ENCODE results near the gene KIAA1671.
"Not testable (repeated sequence)": the region's sequence is repeated elsewhere in the genome, so short reads cannot be mapped to it uniquely, and the experiment has no call there.

Gene KIAA1671

DNA sequence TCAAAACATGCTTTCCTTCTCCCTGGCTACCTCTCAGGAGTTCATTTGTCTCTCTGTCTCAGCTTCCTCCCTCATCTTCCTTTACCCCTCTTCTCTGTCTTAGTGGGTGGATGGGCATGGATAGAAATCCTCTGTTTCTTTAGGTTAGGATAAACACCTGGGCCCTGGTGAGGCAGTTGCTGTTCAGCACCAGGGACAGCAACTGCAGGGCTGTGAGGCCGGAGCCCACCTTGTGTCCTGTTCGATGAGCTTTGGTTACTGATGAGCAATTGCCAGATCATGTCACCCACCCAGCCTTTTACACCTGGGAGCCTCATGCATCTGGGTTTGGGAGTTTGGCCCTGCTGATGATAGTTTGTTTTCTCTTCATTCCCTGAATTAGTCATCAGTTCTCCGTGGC, 241.0 kb downstream of the KIAA1671 start:
- Histone ChIP-seq H3K9ac (ENCODE audit: low read depth, low read length) (no peak overlapping the region), H3K4me3 (ENCODE audit: low read depth, low read length) (no peak overlapping the region), H3K9me3 (ENCODE audit: control insufficient read depth, insufficient read depth, low read length) (no peaks in the 10 kb centered on the region; the same call in 1 of the 2 replicates), H3K36me3 (ENCODE audit: control insufficient read depth, insufficient read depth, low read length) (peaks cover 8% of the 10 kb centered on the region; the same call in 1 of the 2 replicates), H3K4me1 (ENCODE audit: control insufficient read depth, insufficient read depth, low read length) (no peaks in the 10 kb centered on the region), H3K27me3 (ENCODE audit: control insufficient read depth, insufficient read depth, low read length) (no peaks in the 10 kb centered on the region), H3K27ac (ENCODE audit: low read depth, low read length) (no peak overlapping the region)

DNA sequence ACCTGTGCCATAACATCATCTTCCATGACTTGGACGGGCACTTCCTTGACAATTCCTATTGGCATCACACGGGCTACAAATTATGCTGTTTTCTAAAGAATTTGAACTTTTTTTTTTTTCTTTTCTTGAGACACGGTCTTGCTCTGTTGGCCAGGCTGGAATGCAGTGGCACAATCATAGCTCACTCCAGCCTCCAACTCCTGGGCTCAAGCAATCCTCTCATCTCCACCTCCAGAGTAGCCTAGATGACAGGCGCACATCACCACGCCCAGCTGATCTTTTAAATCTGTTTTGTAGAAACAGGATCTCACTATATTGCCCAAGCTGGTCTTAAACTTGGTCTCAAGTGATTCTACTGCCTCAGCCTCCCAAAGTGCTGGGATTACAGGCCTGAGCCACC, 243.8 kb downstream of the KIAA1671 start:
- Histone ChIP-seq H3K36me3 (ENCODE audit: control insufficient read depth, insufficient read depth, low read length) (peaks cover 8% of the 10 kb centered on the region; the same call in 1 of the 2 replicates), H3K27ac (ENCODE audit: low read depth, low read length) (no peak overlapping the region), H3K4me1 (ENCODE audit: control insufficient read depth, insufficient read depth, low read length) (no peaks in the 10 kb centered on the region), H3K9me3 (ENCODE audit: control insufficient read depth, insufficient read depth, low read length) (no peaks in the 10 kb centered on the region), H3K4me3 (ENCODE audit: low read depth, low read length) (no peak overlapping the region), H3K27me3 (ENCODE audit: control insufficient read depth, insufficient read depth, low read length) (no peaks in the 10 kb centered on the region), H3K9ac (ENCODE audit: low read depth, low read length) (no peak overlapping the region)

DNA sequence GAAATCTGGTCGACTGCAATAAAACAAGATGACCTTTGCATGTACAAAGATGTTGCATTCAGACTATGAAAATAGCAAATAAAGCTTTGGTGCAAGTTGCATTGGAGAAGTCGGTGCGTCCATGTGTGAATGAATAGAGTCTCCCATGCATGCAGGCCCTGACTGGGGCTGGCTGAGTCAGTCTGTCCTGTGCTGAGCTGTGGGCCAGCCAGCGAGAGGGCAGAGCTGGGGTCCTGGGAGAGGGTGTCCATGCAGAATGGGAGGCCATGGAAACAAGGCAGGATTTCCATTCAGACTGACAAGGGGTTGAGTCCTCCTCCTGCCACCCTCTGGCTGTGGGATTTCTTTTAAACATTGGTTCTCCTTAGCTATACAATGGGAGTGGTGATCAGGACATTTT, 244.8 kb downstream of the KIAA1671 start:
- H3K9ac ChIP-seq (ENCODE audit: low read depth, low read length) = no peak overlapping the region
- no peaks in the 10 kb centered on the region for H3K27me3 ChIP-seq (ENCODE audit: control insufficient read depth, insufficient read depth, low read length)
- H3K27ac ChIP-seq (ENCODE audit: low read depth, low read length) = no peak overlapping the region

DNA sequence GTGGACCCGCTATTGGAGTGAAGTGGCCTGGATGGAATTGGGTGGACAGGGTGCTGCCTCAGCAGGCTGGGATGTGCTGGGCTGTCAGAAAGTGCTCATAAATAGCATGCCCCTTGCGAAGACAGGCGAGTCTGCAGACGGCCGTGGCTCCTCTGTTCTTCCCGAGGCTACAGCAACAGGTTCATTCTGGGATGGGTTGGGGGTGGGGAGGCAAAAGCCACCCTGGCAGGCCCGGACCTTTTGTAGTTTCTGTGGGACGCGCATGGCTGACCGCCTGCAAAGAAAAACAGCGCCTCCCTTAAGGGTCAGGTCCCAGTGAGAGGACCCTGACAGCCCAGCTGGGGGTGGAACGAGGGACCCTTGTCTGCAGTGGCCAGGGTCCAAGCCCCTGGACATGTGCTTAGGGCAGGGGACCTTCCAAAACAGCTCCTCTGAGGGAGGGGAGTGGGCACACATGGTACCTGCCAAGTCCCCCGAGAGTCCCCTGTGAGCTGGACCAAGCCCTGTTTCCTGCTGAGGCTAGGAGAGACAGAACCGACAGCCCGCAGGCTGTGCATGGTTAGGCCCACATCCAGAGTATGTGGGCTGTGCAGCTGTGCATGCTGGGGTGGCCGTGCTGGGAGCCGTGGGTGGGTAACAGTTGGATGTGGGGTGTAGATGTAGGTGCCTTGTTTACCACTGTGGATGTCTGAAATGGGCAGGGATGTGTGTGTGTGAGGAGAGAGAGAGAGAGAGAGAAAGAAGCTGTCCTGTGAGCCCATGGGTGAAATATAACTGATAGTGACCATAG, 247.4 kb downstream of the KIAA1671 start, which contains the start of gene CRYBB3:
Gene CRYBB3 (plus strand): TSS at position 128 of the 790 bp plus-strand sequence. CDS start 1,539 bp downstream, outside the sequence.
- no peak within 1 kb of the TSS for H3K27ac ChIP-seq (ENCODE audit: low read depth, low read length)
- H3K9ac ChIP-seq (ENCODE audit: low read depth, low read length) = no peak within 1 kb of the TSS
- no peaks in the 10 kb centered on the region for H3K4me1 ChIP-seq (ENCODE audit: control insufficient read depth, insufficient read depth, low read length)
- no peaks in the 10 kb centered on the region for H3K27me3 ChIP-seq (ENCODE audit: control insufficient read depth, insufficient read depth, low read length)
- no peaks in the 10 kb centered on the region for H3K9me3 ChIP-seq (ENCODE audit: control insufficient read depth, insufficient read depth, low read length)
- H3K36me3 ChIP-seq (ENCODE audit: control insufficient read depth, insufficient read depth, low read length) = no peaks in the 10 kb centered on the region
- H3K4me3 ChIP-seq (ENCODE audit: low read depth, low read length) = no peak within 1 kb of the TSS

More for the DNA sequence above, 244.8 kb downstream of the KIAA1671 start:
- Histone ChIP-seq H3K36me3 (ENCODE audit: control insufficient read depth, insufficient read depth, low read length) (no peaks in the 10 kb centered on the region; the same call in 1 of the 2 replicates), H3K4me1 (ENCODE audit: control insufficient read depth, insufficient read depth, low read length) (no peaks in the 10 kb centered on the region), H3K9me3 (ENCODE audit: control insufficient read depth, insufficient read depth, low read length) (no peaks in the 10 kb centered on the region), H3K4me3 (ENCODE audit: low read depth, low read length) (no peak overlapping the region)

DNA sequence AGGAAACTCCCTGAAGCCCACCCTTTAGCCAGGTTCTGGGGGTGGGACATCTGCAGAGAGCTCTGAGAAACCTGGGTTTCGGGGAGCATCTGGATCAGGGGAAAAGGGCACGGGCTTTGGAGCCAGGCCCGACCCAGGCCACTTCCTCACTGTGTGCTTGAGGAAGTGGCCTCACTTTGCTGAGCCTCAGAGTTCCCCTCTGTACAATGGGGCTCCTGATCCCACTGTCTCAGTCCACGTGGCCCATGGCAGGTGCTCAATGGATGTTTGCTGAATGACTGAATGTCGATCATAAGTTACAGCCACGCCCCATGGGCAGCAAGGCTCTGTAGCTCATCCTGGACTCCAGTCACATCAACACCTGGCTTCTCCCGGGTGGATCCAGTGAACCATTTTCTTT, 248.5 kb downstream of the KIAA1671 start:
- Histone ChIP-seq H3K4me1 (ENCODE audit: control insufficient read depth, insufficient read depth, low read length) (no peaks in the 10 kb centered on the region), H3K27me3 (ENCODE audit: control insufficient read depth, insufficient read depth, low read length) (no peaks in the 10 kb centered on the region), H3K4me3 (ENCODE audit: low read depth, low read length) (no peak overlapping the region), H3K36me3 (ENCODE audit: control insufficient read depth, insufficient read depth, low read length) (no peaks in the 10 kb centered on the region), H3K9me3 (ENCODE audit: control insufficient read depth, insufficient read depth, low read length) (no peaks in the 10 kb centered on the region), H3K27ac (ENCODE audit: low read depth, low read length) (no peak overlapping the region), H3K9ac (ENCODE audit: low read depth, low read length) (no peak overlapping the region)

DNA sequence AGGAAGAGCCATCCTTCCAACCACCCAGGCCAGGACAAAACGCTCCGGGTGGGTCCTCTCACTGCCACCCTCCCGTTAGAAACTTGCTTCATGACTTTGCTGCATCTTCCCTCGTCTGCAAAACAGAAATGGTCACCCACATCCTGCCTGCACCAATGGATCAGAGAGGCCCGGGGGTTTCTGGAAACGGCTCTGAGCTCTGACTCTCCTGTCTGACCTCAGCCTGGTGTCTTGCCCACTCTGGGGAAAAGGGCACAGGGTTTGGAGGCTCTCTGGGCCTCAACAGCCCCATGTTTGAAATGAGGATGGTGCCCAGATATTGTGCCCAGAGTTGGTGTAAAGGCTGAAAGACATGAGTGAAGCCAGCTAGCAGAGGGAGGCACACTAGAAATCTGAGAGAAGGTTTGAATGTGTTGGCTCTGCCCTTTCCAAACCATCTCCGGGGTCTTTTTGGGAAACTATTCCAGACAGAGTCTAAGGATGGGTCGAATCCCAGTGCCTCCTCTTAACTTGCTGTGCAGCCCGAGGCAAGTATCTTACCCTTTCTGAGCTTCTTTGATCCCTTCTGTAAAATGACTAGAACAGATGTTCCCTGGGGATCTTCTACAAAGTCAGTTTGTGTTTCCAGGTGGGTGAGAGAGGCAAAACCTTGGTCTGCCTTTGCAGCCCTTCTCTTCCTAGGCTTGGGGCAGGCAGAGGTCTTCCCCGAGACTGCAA, 249.2 kb downstream of the KIAA1671 start:
- Histone ChIP-seq H3K27me3 (ENCODE audit: control insufficient read depth, insufficient read depth, low read length) (no peaks in the 10 kb centered on the region), H3K36me3 (ENCODE audit: control insufficient read depth, insufficient read depth, low read length) (no peaks in the 10 kb centered on the region), H3K27ac (ENCODE audit: low read depth, low read length) (no peak overlapping the region), H3K9ac (ENCODE audit: low read depth, low read length) (no peak overlapping the region), H3K9me3 (ENCODE audit: control insufficient read depth, insufficient read depth, low read length) (no peaks in the 10 kb centered on the region), H3K4me1 (ENCODE audit: control insufficient read depth, insufficient read depth, low read length) (no peaks in the 10 kb centered on the region), H3K4me3 (ENCODE audit: low read depth, low read length) (no peak overlapping the region)

DNA sequence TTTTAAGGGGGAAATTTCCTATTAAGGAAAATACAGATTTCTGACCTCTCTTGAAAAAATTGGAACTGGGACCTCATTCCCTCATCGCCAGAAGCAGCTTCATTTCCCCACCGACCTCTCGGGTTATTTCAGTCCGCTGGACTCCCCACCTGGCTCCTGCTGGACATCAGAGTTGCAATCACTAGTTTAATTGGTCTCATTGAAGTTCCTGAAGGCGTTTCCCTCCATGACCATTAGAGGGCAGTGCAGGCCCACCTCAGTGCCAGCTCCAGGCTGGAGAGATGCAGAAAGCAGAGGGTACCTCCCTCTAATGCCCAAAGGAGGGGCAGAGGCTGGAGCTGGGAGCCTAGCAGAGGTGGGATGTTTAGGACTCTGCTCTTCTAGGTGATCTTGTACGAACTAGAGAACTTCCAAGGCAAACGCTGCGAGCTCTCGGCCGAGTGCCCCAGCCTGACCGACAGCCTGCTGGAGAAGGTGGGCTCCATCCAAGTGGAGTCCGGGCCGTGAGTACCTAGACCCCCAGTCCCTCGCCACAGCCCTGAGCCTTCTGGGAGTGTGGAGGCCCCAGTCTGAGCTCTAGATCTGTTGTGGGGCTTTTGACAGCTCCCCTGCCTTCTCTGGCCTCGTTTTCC, 249.9 kb downstream of the KIAA1671 start:
- Histone ChIP-seq H3K4me1 (ENCODE audit: control insufficient read depth, insufficient read depth, low read length) (no peaks in the 10 kb centered on the region), H3K9ac (ENCODE audit: low read depth, low read length) (no peak overlapping the region), H3K27me3 (ENCODE audit: control insufficient read depth, insufficient read depth, low read length) (no peaks in the 10 kb centered on the region), H3K9me3 (ENCODE audit: control insufficient read depth, insufficient read depth, low read length) (no peaks in the 10 kb centered on the region), H3K36me3 (ENCODE audit: control insufficient read depth, insufficient read depth, low read length) (no peaks in the 10 kb centered on the region), H3K4me3 (ENCODE audit: low read depth, low read length) (no peak overlapping the region), H3K27ac (ENCODE audit: low read depth, low read length) (no peak overlapping the region)

DNA sequence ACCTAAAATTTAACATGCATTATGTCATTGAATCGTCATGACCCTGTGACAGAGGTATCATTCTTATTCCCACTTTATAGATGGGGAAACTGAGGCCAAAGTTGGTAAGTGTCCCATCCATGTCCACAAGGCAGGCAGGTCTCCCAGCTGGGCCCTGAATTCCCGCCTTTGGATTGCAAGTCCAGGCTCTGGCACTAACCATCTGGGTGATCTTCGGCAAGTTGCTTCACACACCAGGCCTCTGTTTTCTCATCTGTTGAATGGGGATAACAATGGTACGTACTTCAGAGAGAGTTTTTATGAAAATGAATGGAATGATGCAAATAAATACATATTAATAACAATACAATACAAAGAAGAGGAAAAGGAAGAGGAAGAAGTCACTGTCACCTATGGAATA, 250.6 kb downstream of the KIAA1671 start:
- Histone ChIP-seq H3K27me3 (ENCODE audit: control insufficient read depth, insufficient read depth, low read length) (no peaks in the 10 kb centered on the region), H3K36me3 (ENCODE audit: control insufficient read depth, insufficient read depth, low read length) (no peaks in the 10 kb centered on the region), H3K9me3 (ENCODE audit: control insufficient read depth, insufficient read depth, low read length) (no peaks in the 10 kb centered on the region), H3K4me1 (ENCODE audit: control insufficient read depth, insufficient read depth, low read length) (no peaks in the 10 kb centered on the region), H3K4me3 (ENCODE audit: low read depth, low read length) (no peak overlapping the region), H3K27ac (ENCODE audit: low read depth, low read length) (no peak overlapping the region), H3K9ac (ENCODE audit: low read depth, low read length) (no peak overlapping the region)

DNA sequence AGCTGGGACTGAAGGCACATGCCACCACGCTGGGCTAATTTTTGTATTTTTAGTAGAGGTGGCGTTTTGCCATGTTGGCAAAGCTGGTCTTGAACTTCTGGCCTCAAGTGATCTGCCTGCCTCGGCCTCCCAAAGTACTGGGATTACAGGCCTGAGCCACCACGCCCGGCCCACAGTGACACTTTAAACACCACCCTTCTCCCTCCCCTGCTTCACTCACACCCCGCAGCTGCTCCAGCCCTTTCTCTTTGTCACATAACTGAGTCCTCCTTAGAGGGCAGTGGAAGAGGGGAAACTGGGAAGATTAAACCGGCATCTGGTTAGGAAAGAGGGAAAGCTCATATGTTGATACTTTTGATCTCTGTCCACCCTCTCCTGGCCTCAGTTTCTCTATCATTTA, 252.0 kb downstream of the KIAA1671 start:
- H3K27me3 ChIP-seq (ENCODE audit: control insufficient read depth, insufficient read depth, low read length); H3K9ac ChIP-seq (ENCODE audit: low read depth, low read length); H3K4me3 ChIP-seq (ENCODE audit: low read depth, low read length); H3K4me1 ChIP-seq (ENCODE audit: control insufficient read depth, insufficient read depth, low read length); H3K27ac ChIP-seq (ENCODE audit: low read depth, low read length); H3K9me3 ChIP-seq (ENCODE audit: control insufficient read depth, insufficient read depth, low read length); H3K36me3 ChIP-seq (ENCODE audit: control insufficient read depth, insufficient read depth, low read length): not testable (repeated sequence)

DNA sequence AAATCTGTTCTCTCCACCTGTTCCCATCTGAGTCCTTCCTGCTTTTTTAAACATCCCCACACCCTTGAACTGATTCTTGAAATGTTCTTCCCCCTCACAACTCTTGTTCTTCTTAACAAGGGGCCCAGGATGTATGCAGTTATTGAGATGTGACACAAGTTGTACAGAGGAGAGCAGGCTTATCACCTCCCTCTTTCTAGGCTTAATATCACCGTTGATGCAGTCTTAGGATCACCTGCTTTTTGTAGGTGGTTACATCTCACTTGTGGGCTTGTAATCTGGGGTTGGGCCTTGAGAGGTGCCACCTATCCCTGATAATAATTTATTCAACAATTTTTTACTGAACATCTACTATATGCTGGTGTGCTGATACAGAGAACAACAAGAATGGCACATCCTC, 253.3 kb downstream of the KIAA1671 start:
- Histone ChIP-seq H3K36me3 (ENCODE audit: control insufficient read depth, insufficient read depth, low read length) (no peaks in the 10 kb centered on the region), H3K27ac (ENCODE audit: low read depth, low read length) (no peak overlapping the region), H3K9ac (ENCODE audit: low read depth, low read length) (no peak overlapping the region), H3K4me1 (ENCODE audit: control insufficient read depth, insufficient read depth, low read length) (no peaks in the 10 kb centered on the region), H3K27me3 (ENCODE audit: control insufficient read depth, insufficient read depth, low read length) (no peaks in the 10 kb centered on the region), H3K9me3 (ENCODE audit: control insufficient read depth, insufficient read depth, low read length) (no peaks in the 10 kb centered on the region), H3K4me3 (ENCODE audit: low read depth, low read length) (no peak overlapping the region)

DNA sequence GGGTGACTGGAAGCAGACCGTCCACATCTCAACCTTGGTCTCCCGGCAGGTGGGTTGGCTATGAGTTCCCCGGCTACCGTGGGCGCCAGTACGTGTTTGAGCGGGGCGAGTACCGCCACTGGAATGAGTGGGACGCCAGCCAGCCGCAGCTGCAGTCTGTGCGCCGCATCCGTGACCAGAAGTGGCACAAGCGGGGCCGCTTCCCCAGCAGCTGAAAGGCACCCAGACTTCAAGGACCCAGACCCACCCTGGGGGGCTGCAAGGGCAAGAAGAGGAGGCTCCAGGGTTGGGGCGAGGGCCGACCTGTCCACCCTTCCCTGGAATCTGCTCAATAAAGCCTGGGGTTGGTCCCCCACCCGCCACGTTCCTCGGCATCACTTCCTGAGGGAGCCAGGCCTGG, 254.5 kb downstream of the KIAA1671 start:
- Histone ChIP-seq H3K27ac (ENCODE audit: low read depth, low read length) (no peak overlapping the region), H3K9me3 (ENCODE audit: control insufficient read depth, insufficient read depth, low read length) (no peaks in the 10 kb centered on the region), H3K4me3 (ENCODE audit: low read depth, low read length) (no peak overlapping the region), H3K27me3 (ENCODE audit: control insufficient read depth, insufficient read depth, low read length) (no peaks in the 10 kb centered on the region), H3K36me3 (ENCODE audit: control insufficient read depth, insufficient read depth, low read length) (no peaks in the 10 kb centered on the region), H3K4me1 (ENCODE audit: control insufficient read depth, insufficient read depth, low read length) (no peaks in the 10 kb centered on the region), H3K9ac (ENCODE audit: low read depth, low read length) (no peak overlapping the region)

Data from HUES48 (cell line).